ENCODE measurements around the gene SMPDL3A. TPM values are rescaled to one million over a fixed set of nuclear protein-coding genes. Genes with fewer than 3 reads are reported as not detected.

SMPDL3A gene
- total RNA-seq, 1 experiment from 2014 or later = 0.59 TPM

DNA sequence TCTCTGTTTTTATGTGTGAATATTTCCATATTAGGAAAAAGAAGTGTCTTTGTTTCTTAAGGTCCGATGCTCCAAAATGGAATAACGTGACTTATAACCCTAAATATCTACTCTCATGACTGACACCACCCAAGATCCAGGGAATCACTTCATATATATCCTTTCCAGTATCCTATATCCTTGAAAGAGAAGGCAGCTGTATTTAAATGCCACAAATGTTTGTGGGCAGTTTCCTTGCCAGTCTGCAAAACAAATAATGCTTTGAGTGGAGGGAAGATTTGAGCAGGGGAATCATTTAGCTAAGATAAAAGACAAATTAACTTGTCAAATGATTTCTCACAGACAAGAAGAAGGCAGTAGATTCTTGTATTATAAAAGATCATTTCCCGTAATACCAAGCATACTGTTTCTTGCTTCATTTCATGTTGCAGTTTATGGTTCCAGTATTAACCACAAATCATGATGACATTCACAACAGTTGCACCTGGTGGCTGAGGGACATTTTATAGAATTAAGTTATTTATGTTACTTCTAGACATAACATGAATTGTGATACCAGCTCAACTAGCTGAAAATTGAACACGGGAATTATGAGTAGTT is 39.5 kb upstream of the SMPDL3A start:
- H4K5ac ChIP-seq (ENCODE audit: insufficient read length, low read depth, low read length) = no peak overlapping the region
- H3K79me1 ChIP-seq (ENCODE audit: insufficient read depth, low read depth, low read length, poor library complexity, severe bottlenecking) = no peaks in the 10 kb centered on the region
- no peak overlapping the region for H4K91ac ChIP-seq (ENCODE audit: insufficient read length, low read depth, low read length)
- no peaks in the 10 kb centered on the region for H3K79me2 ChIP-seq (ENCODE audit: insufficient read depth, low read length)
- H3K36me3 Mint-ChIP-seq (ENCODE audit: insufficient read depth in 1 of 3, low read depth in 3 of 3) = peaks cover 5 to 16% (median 10%) of the 10 kb centered on the region in 3 experiments
- no peaks in the 10 kb centered on the region for H3K9me3 ChIP-seq (ENCODE audit: control insufficient read depth, low read depth, low read length)
- no peak overlapping the region for H3K4me3 Mint-ChIP-seq
- no peak overlapping the region for H3K56ac ChIP-seq (ENCODE audit: insufficient read length, low read depth, low read length)
- no peak overlapping the region for H3K14ac ChIP-seq (ENCODE audit: insufficient read depth, low read length)
- H2BK5ac ChIP-seq (ENCODE audit: insufficient read length, low read length) = no peak overlapping the region
- H2AK5ac ChIP-seq (ENCODE audit: insufficient read length, low read length) = no peak overlapping the region
- no peaks in the 10 kb centered on the region for H4K20me1 ChIP-seq (ENCODE audit: control insufficient read depth, insufficient read depth, insufficient read length)
- no peak overlapping the region for H2AFZ ChIP-seq (ENCODE audit: low read length)
- no peak overlapping the region for H3T11ph ChIP-seq (ENCODE audit: low read length)
- no peaks in the 10 kb centered on the region for H3K23me2 ChIP-seq (ENCODE audit: insufficient read length, low read depth, low read length, poor library complexity, severe bottlenecking)
- H3K27me3 ChIP-seq (ENCODE audit: insufficient read depth, low read length) = no peaks in the 10 kb centered on the region; the same call in 1 of the 2 replicates
- no peak overlapping the region for H4K8ac ChIP-seq (replicated peaks; ENCODE audit: insufficient read length, low read depth, low read length)
- no peak overlapping the region for H3K23ac ChIP-seq (ENCODE audit: insufficient read length, low read depth, low read length)
- no CpG with 5 or more reads among the region's 4 CpGs for WGBS (ENCODE audit: extremely low coverage, insufficient read length, low lambda C conversion rate)
- no peak overlapping the region for H2BK20ac ChIP-seq (ENCODE audit: low read depth, low read length, poor library complexity, severe bottlenecking)
- H3K9ac ChIP-seq (ENCODE audit: extremely low read depth, insufficient read length, low read length) = no peak overlapping the region
- TF ChIP-seq, protein P1, sequence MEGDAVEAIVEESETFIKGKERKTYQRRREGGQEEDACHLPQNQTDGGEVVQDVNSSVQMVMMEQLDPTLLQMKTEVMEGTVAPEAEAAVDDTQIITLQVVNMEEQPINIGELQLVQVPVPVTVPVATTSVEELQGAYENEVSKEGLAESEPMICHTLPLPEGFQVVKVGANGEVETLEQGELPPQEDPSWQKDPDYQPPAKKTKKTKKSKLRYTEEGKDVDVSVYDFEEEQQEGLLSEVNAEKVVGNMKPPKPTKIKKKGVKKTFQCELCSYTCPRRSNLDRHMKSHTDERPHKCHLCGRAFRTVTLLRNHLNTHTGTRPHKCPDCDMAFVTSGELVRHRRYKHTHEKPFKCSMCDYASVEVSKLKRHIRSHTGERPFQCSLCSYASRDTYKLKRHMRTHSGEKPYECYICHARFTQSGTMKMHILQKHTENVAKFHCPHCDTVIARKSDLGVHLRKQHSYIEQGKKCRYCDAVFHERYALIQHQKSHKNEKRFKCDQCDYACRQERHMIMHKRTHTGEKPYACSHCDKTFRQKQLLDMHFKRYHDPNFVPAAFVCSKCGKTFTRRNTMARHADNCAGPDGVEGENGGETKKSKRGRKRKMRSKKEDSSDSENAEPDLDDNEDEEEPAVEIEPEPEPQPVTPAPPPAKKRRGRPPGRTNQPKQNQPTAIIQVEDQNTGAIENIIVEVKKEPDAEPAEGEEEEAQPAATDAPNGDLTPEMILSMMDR (conservative IDR thresholded peaks at IDR 0.05) = no peak
- no peak overlapping the region for H2BK120ac ChIP-seq (ENCODE audit: low read depth, low read length, poor library complexity, severe bottlenecking)
- no peak overlapping the region for H2BK12ac ChIP-seq (ENCODE audit: insufficient read length, low read depth, low read length)
- H3K27ac Mint-ChIP-seq = no peak overlapping the region
- H3K4me1 ChIP-seq (ENCODE audit: insufficient read depth, low read length) = peaks cover 4% of the 10 kb centered on the region; the same call in 1 of the 2 replicates
- H3K27ac ChIP-seq (ENCODE audit: insufficient read length, low read depth, low read length) = no peak overlapping the region
- H3K4me2 ChIP-seq (ENCODE audit: insufficient read depth, insufficient read length, low read length) = no peak overlapping the region
- peaks cover 10 to 21% of the 10 kb centered on the region in 2 experiments for H3K9me3 Mint-ChIP-seq
- H3K27me3 Mint-ChIP-seq (ENCODE audit: low read depth) = peaks cover 8% of the 10 kb centered on the region
- no peak overlapping the region for H2BK15ac ChIP-seq (ENCODE audit: low read depth, low read length)
- peaks cover 24 to 25% of the 10 kb centered on the region in 2 experiments for H3K4me1 Mint-ChIP-seq
- DNase-seq = no peak
- H3K18ac ChIP-seq (ENCODE audit: insufficient read length, low read depth, low read length) = no peak overlapping the region
- H3K4ac ChIP-seq (ENCODE audit: low read depth, low read length) = no peak overlapping the region
